Vagina (tissue), 2 donors: ENCODE results near the gene GUCY1A1.

ENCODE experiments used
- POLR2A ChIP-seq, 2 donors: fragments of 450-650 bp; IDR thresholded peaks; one replicate each; pipeline ENCODE4 v1.6.1; 2017; ENCODE audit warnings: antibody characterized with exemption in 2 of 2, mild to moderate bottlenecking in 2 of 2, moderate library complexity in 2 of 2
- POLR2AphosphoS5 ChIP-seq, 2 donors: sonication (generic); formaldehyde crosslinking; IDR thresholded peaks; one replicate each; pipeline ENCODE4 v1.9.0; 2017; ENCODE audit warnings: antibody characterized with exemption in 2 of 2, mild to moderate bottlenecking in 2 of 2, low read depth in 1 of 2; ENCODE audit not compliant: insufficient read depth in 1 of 2
- TF ChIP-seq, protein P1 (sequence below), 3 experiments: fragments of 450-650 bp in 2 of 3; fragments of 200-600 bp in 1 of 3; sonication (generic) in 1 of 3; IDR thresholded peaks; one replicate each; pipeline ENCODE4 v1.5.1; 2017 to 2019; ENCODE audit warnings: antibody characterized with exemption in 3 of 3, mild to moderate bottlenecking in 2 of 3, moderate library complexity in 2 of 3

DNA sequence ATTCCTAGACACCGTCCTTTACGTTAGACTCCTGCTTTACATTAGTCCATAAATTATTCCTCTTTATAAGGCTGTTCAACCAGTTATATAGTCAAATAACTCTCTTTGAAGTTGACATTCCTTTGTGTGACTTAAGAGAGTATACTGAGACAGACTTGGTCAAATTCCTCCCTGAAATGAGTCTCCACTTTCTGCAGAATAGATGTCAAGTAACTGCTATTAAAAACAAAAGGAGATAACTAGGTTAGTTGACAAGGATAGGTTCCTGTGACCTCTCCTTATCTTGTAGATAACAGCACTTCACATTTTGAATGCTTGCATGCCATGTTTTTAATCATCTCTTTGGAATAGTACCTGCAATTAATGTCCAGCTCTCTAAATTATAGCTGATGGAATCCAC lies 5.7 kb downstream of the GUCY1A1 start:
- TF ChIP-seq POLR2A (IDR thresholded peaks at IDR 0.05): no peak
- TF ChIP-seq, protein P1, sequence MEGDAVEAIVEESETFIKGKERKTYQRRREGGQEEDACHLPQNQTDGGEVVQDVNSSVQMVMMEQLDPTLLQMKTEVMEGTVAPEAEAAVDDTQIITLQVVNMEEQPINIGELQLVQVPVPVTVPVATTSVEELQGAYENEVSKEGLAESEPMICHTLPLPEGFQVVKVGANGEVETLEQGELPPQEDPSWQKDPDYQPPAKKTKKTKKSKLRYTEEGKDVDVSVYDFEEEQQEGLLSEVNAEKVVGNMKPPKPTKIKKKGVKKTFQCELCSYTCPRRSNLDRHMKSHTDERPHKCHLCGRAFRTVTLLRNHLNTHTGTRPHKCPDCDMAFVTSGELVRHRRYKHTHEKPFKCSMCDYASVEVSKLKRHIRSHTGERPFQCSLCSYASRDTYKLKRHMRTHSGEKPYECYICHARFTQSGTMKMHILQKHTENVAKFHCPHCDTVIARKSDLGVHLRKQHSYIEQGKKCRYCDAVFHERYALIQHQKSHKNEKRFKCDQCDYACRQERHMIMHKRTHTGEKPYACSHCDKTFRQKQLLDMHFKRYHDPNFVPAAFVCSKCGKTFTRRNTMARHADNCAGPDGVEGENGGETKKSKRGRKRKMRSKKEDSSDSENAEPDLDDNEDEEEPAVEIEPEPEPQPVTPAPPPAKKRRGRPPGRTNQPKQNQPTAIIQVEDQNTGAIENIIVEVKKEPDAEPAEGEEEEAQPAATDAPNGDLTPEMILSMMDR (IDR thresholded peaks at IDR 0.05): no peak
- TF ChIP-seq POLR2AphosphoS5 (IDR thresholded peaks at IDR 0.05; ENCODE audit: insufficient read depth in 1 of 2, low read depth in 1 of 2): no peak
